Measurements from ENCODE around the gene MRPS18B. TPM values are rescaled to one million over a fixed set of nuclear protein-coding genes. Genes with fewer than 3 reads are reported as not detected.

Gene MRPS18B
- total and polyA plus RNA-seq, 2 of the 13 experiments (the other 11 are each of a cell fraction or from before 2014, with no cell fraction given) = 125 to 131 TPM

DNA sequence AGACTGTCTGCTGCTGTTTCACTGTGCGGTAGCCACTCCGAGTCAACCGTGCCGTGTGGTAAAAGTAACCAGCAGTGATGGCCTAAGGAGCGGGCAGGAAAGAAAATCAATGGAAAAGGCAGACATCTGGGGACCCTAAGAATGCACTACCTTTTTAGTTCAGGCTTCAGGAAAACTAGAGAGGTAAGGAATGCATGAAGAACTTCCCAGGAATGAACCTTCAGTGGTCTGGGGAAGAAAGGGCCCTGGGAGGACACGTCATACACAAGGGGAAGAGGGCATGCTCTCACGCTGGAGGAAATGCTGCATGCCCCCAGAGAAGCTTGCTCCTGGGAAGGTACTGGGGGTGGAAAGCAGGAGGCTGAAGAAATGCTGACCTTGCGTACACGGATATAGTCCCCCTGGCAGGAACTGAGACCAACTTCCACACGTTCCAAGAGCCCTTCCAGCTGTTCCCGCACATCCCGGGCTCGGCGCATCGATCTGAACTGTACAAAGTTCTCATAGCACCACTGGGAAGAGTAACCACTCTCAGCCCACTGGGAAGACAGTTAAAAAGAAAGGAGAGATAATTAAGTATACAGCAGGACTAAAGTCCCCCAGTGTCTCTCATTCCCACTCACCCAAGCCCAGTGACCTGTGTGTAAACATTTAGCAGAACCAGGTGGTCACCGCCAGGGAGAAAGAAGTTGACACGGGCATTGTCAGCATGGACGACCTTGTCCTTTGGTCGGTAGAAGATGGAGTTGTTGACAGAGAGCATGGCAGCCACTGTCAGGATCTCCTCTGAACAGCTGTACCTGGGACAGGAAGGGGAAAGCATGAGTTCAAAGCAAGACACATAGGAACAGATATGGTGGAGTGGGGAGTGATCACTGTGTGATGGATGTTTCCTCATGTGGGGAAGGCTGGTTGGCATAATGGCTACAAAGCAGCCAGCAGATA lies 37.4 kb downstream of the MRPS18B start (continued):
- TF ChIP-seq NR3C1 (CRISPR knock-in tag; IDR thresholded peaks at IDR 0.05) (no peak), ZSCAN31 (CRISPR knock-in tag; IDR thresholded peaks at IDR 0.05; ENCODE audit: low read depth) (peak; percentile 83), NR2C2 (CRISPR knock-in tag; IDR thresholded peaks at IDR 0.05; ENCODE audit: borderline replicate concordance) (peak; percentile 87), ZNF75D (CRISPR knock-in tag; IDR thresholded peaks at IDR 0.05; ENCODE audit: borderline replicate concordance) (no peak), MIXL1 (CRISPR knock-in tag; IDR thresholded peaks at IDR 0.05) (peak; percentile 90), GZF1 (CRISPR knock-in tag; IDR thresholded peaks at IDR 0.05) (no peak), SIX4 (CRISPR knock-in tag; IDR thresholded peaks at IDR 0.05) (no peak), PHF21A (CRISPR knock-in tag; IDR thresholded peaks at IDR 0.05) (peak; percentile 97), ZBTB1 (CRISPR knock-in tag; IDR thresholded peaks at IDR 0.05; ENCODE audit: borderline replicate concordance) (no peak; the same call in 1 of the 2 replicates), HMG20A (CRISPR knock-in tag; IDR thresholded peaks at IDR 0.05; ENCODE audit: borderline replicate concordance) (peak; percentile 91; the same call in 1 of the 2 replicates), NR2F1 (CRISPR knock-in tag; IDR thresholded peaks at IDR 0.05) (peak; percentile 58 to 62; a peak in 2 of 4 replicates)
- TF ChIP-seq, protein P1, sequence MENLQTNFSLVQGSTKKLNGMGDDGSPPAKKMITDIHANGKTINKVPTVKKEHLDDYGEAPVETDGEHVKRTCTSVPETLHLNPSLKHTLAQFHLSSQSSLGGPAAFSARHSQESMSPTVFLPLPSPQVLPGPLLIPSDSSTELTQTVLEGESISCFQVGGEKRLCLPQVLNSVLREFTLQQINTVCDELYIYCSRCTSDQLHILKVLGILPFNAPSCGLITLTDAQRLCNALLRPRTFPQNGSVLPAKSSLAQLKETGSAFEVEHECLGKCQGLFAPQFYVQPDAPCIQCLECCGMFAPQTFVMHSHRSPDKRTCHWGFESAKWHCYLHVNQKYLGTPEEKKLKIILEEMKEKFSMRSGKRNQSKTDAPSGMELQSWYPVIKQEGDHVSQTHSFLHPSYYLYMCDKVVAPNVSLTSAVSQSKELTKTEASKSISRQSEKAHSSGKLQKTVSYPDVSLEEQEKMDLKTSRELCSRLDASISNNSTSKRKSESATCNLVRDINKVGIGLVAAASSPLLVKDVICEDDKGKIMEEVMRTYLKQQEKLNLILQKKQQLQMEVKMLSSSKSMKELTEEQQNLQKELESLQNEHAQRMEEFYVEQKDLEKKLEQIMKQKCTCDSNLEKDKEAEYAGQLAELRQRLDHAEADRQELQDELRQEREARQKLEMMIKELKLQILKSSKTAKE (CRISPR knock-in tag; IDR thresholded peaks at IDR 0.05; ENCODE audit: borderline replicate concordance) = peak; percentile 88
- TF ChIP-seq, protein P2, sequence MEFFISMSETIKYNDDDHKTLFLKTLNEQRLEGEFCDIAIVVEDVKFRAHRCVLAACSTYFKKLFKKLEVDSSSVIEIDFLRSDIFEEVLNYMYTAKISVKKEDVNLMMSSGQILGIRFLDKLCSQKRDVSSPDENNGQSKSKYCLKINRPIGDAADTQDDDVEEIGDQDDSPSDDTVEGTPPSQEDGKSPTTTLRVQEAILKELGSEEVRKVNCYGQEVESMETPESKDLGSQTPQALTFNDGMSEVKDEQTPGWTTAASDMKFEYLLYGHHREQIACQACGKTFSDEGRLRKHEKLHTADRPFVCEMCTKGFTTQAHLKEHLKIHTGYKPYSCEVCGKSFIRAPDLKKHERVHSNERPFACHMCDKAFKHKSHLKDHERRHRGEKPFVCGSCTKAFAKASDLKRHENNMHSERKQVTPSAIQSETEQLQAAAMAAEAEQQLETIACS (CRISPR knock-in tag; IDR thresholded peaks at IDR 0.05) = no peak
- TF ChIP-seq, protein P3, sequence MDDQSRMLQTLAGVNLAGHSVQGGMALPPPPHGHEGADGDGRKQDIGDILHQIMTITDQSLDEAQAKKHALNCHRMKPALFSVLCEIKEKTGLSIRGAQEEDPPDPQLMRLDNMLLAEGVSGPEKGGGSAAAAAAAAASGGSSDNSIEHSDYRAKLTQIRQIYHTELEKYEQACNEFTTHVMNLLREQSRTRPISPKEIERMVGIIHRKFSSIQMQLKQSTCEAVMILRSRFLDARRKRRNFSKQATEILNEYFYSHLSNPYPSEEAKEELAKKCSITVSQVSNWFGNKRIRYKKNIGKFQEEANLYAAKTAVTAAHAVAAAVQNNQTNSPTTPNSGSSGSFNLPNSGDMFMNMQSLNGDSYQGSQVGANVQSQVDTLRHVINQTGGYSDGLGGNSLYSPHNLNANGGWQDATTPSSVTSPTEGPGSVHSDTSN (CRISPR knock-in tag; IDR thresholded peaks at IDR 0.05; ENCODE audit: borderline replicate concordance) = no peak
- TF ChIP-seq, protein P4, sequence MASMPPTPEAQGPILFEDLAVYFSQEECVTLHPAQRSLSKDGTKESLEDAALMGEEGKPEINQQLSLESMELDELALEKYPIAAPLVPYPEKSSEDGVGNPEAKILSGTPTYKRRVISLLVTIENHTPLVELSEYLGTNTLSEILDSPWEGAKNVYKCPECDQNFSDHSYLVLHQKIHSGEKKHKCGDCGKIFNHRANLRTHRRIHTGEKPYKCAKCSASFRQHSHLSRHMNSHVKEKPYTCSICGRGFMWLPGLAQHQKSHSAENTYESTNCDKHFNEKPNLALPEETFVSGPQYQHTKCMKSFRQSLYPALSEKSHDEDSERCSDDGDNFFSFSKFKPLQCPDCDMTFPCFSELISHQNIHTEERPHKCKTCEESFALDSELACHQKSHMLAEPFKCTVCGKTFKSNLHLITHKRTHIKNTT (CRISPR knock-in tag; IDR thresholded peaks at IDR 0.05) = no peak
- TF ChIP-seq, protein P5, sequence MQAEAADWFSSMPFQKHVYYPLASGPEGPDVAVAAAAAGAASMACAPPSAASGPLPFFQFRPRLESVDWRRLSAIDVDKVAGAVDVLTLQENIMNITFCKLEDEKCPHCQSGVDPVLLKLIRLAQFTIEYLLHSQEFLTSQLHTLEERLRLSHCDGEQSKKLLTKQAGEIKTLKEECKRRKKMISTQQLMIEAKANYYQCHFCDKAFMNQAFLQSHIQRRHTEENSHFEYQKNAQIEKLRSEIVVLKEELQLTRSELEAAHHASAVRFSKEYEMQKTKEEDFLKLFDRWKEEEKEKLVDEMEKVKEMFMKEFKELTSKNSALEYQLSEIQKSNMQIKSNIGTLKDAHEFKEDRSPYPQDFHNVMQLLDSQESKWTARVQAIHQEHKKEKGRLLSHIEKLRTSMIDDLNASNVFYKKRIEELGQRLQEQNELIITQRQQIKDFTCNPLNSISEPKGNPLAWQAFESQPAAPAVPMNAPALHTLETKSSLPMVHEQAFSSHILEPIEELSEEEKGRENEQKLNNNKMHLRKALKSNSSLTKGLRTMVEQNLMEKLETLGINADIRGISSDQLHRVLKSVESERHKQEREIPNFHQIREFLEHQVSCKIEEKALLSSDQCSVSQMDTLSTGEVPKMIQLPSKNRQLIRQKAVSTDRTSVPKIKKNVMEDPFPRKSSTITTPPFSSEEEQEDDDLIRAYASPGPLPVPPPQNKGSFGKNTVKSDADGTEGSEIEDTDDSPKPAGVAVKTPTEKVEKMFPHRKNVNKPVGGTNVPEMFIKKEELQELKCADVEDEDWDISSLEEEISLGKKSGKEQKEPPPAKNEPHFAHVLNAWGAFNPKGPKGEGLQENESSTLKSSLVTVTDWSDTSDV (CRISPR knock-in tag; IDR thresholded peaks at IDR 0.05) = no peak
- TF ChIP-seq, protein P6, sequence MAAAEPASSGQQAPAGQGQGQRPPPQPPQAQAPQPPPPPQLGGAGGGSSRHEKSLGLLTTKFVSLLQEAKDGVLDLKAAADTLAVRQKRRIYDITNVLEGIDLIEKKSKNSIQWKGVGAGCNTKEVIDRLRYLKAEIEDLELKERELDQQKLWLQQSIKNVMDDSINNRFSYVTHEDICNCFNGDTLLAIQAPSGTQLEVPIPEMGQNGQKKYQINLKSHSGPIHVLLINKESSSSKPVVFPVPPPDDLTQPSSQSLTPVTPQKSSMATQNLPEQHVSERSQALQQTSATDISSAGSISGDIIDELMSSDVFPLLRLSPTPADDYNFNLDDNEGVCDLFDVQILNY (CRISPR knock-in tag; conservative IDR thresholded peaks at IDR 0.05) = no peak

Data from HepG2 (cell line).